Breast epithelium (tissue), 4 donors: ENCODE measurements around the gene CCDC33. TPM values are rescaled to one million over a fixed set of nuclear protein-coding genes. Genes with fewer than 3 reads are reported as not detected.
A peak's percentile ranks its signal among the peaks of the same experiment; 100 is the strongest.

Experiments
- DNase-seq, 2 donors: peaks; one replicate each; pipeline ENCODE4 v3.0.0-alpha.2; 2019; ENCODE audit warnings: low spot score in 2 of 2
- H3K27ac ChIP-seq, 2 donors: fragments of 200-600 bp; sonication (generic) in 1 of 2; one replicate each; pipeline ENCODE4 v1.5.1; 2016 to 2019; ENCODE audit warnings: mild to moderate bottlenecking in 1 of 2
- H3K27me3 ChIP-seq, 2 donors: fragments of 200-600 bp; sonication (generic) in 1 of 2; one replicate each; pipeline versions ENCODE4 v1.5.1 to v1.6.0; 2017 to 2019; ENCODE audit warnings: control low read depth in 1 of 2, mild to moderate bottlenecking in 1 of 2
- H3K36me3 ChIP-seq: fragments of 200-600 bp; one replicate; pipeline ENCODE4 v1.5.1; 2019
- H3K4me1 ChIP-seq, 2 donors: fragments of 200-600 bp; sonication (generic); one replicate each; pipeline ENCODE4 v1.5.1; 2016 to 2019; ENCODE audit warnings: control low read depth in 1 of 2
- H3K4me3 ChIP-seq, 3 donors: fragments of 200-600 bp; sonication (generic); 1 replicate in 2 of 3; 2 replicates in 1 of 3; pipeline ENCODE4 v1.5.1; 2016 to 2019; ENCODE audit warnings: mild to moderate bottlenecking in 3 of 3, moderate library complexity in 2 of 3
- H3K9me3 ChIP-seq, 2 donors: fragments of 200-600 bp; sonication (generic) in 1 of 2; one replicate each; pipeline ENCODE4 v1.5.1; 2016 to 2019; ENCODE audit warnings: control low read depth in 1 of 2
- CTCF ChIP-seq, 3 donors: fragments of 450-650 bp; IDR thresholded peaks; one replicate each; pipeline ENCODE4 v1.5.1; 2016 to 2017; ENCODE audit warnings: antibody characterized with exemption in 3 of 3, mild to moderate bottlenecking in 3 of 3, moderate library complexity in 3 of 3
- POLR2A ChIP-seq: fragments of 450-650 bp; IDR thresholded peaks from one replicate; pipeline ENCODE4 v1.6.1; 2016; ENCODE audit warnings: antibody characterized with exemption, mild to moderate bottlenecking, moderate library complexity
- POLR2AphosphoS5 ChIP-seq, 3 donors: sonication (generic); formaldehyde crosslinking; IDR thresholded peaks; one replicate each; pipeline ENCODE4 v1.6.1; 2017; ENCODE audit warnings: antibody characterized with exemption in 3 of 3
- intact Hi-C: fragments of 100-400 bp; cut with DNase I; formaldehyde crosslinking; loops from one replicate; pipeline ENCODE4 v1.15.1; 2023; ENCODE audit warnings: low total_unique reads
- total RNA-seq, 3 donors: library from RNA; depleted of rRNA; stranded (reverse); fragments of >200 nt; gene quantifications; one replicate each; pipeline ENCODE4 v1.1.0, GENCODE V29; 2016

CCDC33 gene
- total RNA-seq, 3 donors from 2014 or later = 0.33 TPM; not detected in 2

GRCh38 chr15:74382004-74382816 lies 146.1 kb downstream of the CCDC33 start:
- peaks cover 0 to 13% of the 10 kb centered on the region in 2 donors for H3K4me1 ChIP-seq
- no peaks in the 10 kb centered on the region for H3K9me3 ChIP-seq
- no peaks in the 10 kb centered on the region for H3K36me3 ChIP-seq
- H3K27me3 ChIP-seq = no peaks in the 10 kb centered on the region
- peak; percentile 51 to 68 for DNase-seq
- intact Hi-C loops = no loop called here
- no peak overlapping the region for H3K27ac ChIP-seq
- no peak overlapping the region for H3K4me3 ChIP-seq
- peak; percentile 63 to 74 (median 68) for TF ChIP-seq CTCF (IDR thresholded peaks at IDR 0.05)
- TF ChIP-seq POLR2A = no peak

GRCh38 chr15:74383286-74383685 lies 147.2 kb downstream of the CCDC33 start:
- peak overlapping the region; percentile 62 to 80 for H3K27ac ChIP-seq

GRCh38 chr15:74383695-74384565 lies 147.8 kb downstream of the CCDC33 start:
- Histone ChIP-seq H3K4me3 (no peak overlapping the region), H3K27ac (peak overlapping the region; percentile 62 to 80), H3K36me3 (no peaks in the 10 kb centered on the region), H3K27me3 (no peaks in the 10 kb centered on the region), H3K9me3 (no peaks in the 10 kb centered on the region), H3K4me1 (peaks cover 0 to 13% of the 10 kb centered on the region in 2 donors)
- intact Hi-C loops = no loop called here
- TF ChIP-seq CTCF (IDR thresholded peaks at IDR 0.05) (no peak), POLR2AphosphoS5 (IDR thresholded peaks at IDR 0.05) (no peak)
- DNase-seq = peak in 1 of 2 donors; percentile 63

More at GRCh38 chr15:74383286-74383685, 147.2 kb downstream of the CCDC33 start:
- H3K9me3 ChIP-seq = no peaks in the 10 kb centered on the region
- no peak for DNase-seq
- H3K36me3 ChIP-seq = no peaks in the 10 kb centered on the region
- peaks cover 0 to 13% of the 10 kb centered on the region in 2 donors for H3K4me1 ChIP-seq
- TF ChIP-seq CTCF (IDR thresholded peaks at IDR 0.05) (no peak), POLR2AphosphoS5 (IDR thresholded peaks at IDR 0.05) (no peak), POLR2A (no peak)
- H3K27me3 ChIP-seq = no peaks in the 10 kb centered on the region
- no peak overlapping the region for H3K4me3 ChIP-seq
- intact Hi-C loops = no loop called here

GRCh38 chr15:74384566-74384880 lies 148.4 kb downstream of the CCDC33 start:
- intact Hi-C loops = no loop called here
- TF ChIP-seq CTCF (IDR thresholded peaks at IDR 0.05) = no peak
- TF ChIP-seq POLR2AphosphoS5 (IDR thresholded peaks at IDR 0.05) = no peak
- no peak for TF ChIP-seq POLR2A
- Histone ChIP-seq H3K9me3 (no peaks in the 10 kb centered on the region), H3K4me3 (no peak overlapping the region), H3K36me3 (no peaks in the 10 kb centered on the region), H3K4me1 (peaks cover 0 to 13% of the 10 kb centered on the region in 2 donors), H3K27me3 (no peaks in the 10 kb centered on the region), H3K27ac (peak overlapping the region; percentile 62 to 80)
- no peak for DNase-seq
